Measurements from ENCODE around the gene EIF3A. TPM values are rescaled to one million over a fixed set of nuclear protein-coding genes. Genes with fewer than 3 reads are reported as not detected.

EIF3A gene
- total RNA-seq, 3 donors from 2014 or later = 188 to 194 (median 194) TPM

- peaks cover 44% of the 10 kb centered on the region for H3K4me1 Mint-ChIP-seq (ENCODE audit: low read depth)
- H3K27me3 Mint-ChIP-seq (ENCODE audit: low read depth) = no peaks in the 10 kb centered on the region
- no peaks in the 10 kb centered on the region for H3K9me3 Mint-ChIP-seq
- no peaks in the 10 kb centered on the region for H3K36me3 Mint-ChIP-seq (ENCODE audit: insufficient read depth)
- ATAC-seq = peak; percentile 79
- no peak for DNase-seq
- peak overlapping the region; percentile 53 for H3K4me3 Mint-ChIP-seq
Measured at GRCh38 chr10:119090026-119090795, 9.6 kb upstream of the EIF3A start.

- ATAC-seq = no peak
- peaks cover 39% of the 10 kb centered on the region for H3K4me1 Mint-ChIP-seq (ENCODE audit: low read depth)
- H3K27me3 Mint-ChIP-seq (ENCODE audit: low read depth) = no peaks in the 10 kb centered on the region
- no peaks in the 10 kb centered on the region for H3K9me3 Mint-ChIP-seq
- no peak overlapping the region for H3K4me3 Mint-ChIP-seq
- H3K36me3 Mint-ChIP-seq (ENCODE audit: insufficient read depth) = no peaks in the 10 kb centered on the region
- no peak for DNase-seq
Measured at GRCh38 chr10:119087271-119087882, 6.8 kb upstream of the EIF3A start.

GRCh38 chr10:119084896-119085295 is 4.3 kb upstream of the EIF3A start:
- no peaks in the 10 kb centered on the region for H3K27me3 Mint-ChIP-seq (ENCODE audit: low read depth)
- ATAC-seq (no peak), DNase-seq (no peak)
- H3K4me3 Mint-ChIP-seq = no peak overlapping the region
- H3K4me1 Mint-ChIP-seq (ENCODE audit: low read depth) = peaks cover 21% of the 10 kb centered on the region
- peaks cover 4% of the 10 kb centered on the region for H3K36me3 Mint-ChIP-seq (ENCODE audit: insufficient read depth)
- H3K9me3 Mint-ChIP-seq = no peaks in the 10 kb centered on the region

GRCh38 chr10:119079599-119080520 is 757 bp downstream of the EIF3A start:
- peaks cover 45% of the 10 kb centered on the region for H3K4me1 Mint-ChIP-seq (ENCODE audit: low read depth)

GRCh38 chr10:119078422-119079179 is 2.0 kb downstream of the EIF3A start:
- H3K4me3 Mint-ChIP-seq = peak overlapping the region; percentile 99
- ATAC-seq = no peak

More at GRCh38 chr10:119079599-119080520, 757 bp downstream of the EIF3A start:
- H3K9me3 Mint-ChIP-seq = no peaks in the 10 kb centered on the region
- H3K27me3 Mint-ChIP-seq (ENCODE audit: low read depth) = no peaks in the 10 kb centered on the region
- H3K4me3 Mint-ChIP-seq = peak overlapping the region; percentile 99
- H3K36me3 Mint-ChIP-seq (ENCODE audit: insufficient read depth) = peaks cover 18% of the 10 kb centered on the region
- peak; percentile 55 for DNase-seq
- ATAC-seq = peak; percentile 72 to 76

GRCh38 chr10:119073584-119073983 is 7.0 kb downstream of the EIF3A start:
- ATAC-seq (no peak), DNase-seq (no peak)
- Mint-ChIP-seq H3K4me3 (peak overlapping the region; percentile 1), H3K36me3 (ENCODE audit: insufficient read depth) (peaks cover 35% of the 10 kb centered on the region), H3K9me3 (no peaks in the 10 kb centered on the region), H3K4me1 (ENCODE audit: low read depth) (peaks cover 58% of the 10 kb centered on the region), H3K27me3 (ENCODE audit: low read depth) (no peaks in the 10 kb centered on the region)

More at GRCh38 chr10:119078422-119079179, 2.0 kb downstream of the EIF3A start:
- Mint-ChIP-seq H3K4me1 (ENCODE audit: low read depth) (peaks cover 50% of the 10 kb centered on the region), H3K36me3 (ENCODE audit: insufficient read depth) (peaks cover 18% of the 10 kb centered on the region), H3K9me3 (no peaks in the 10 kb centered on the region), H3K27me3 (ENCODE audit: low read depth) (no peaks in the 10 kb centered on the region)
- DNase-seq = no peak

GRCh38 chr10:119070395-119071165 is 10.0 kb downstream of the EIF3A start:
- ATAC-seq = peak in 1 of 2 donors; percentile 41
- Mint-ChIP-seq H3K9me3 (no peaks in the 10 kb centered on the region), H3K4me1 (ENCODE audit: low read depth) (peaks cover 41% of the 10 kb centered on the region), H3K4me3 (no peak overlapping the region), H3K27me3 (ENCODE audit: low read depth) (no peaks in the 10 kb centered on the region), H3K36me3 (ENCODE audit: insufficient read depth) (peaks cover 48% of the 10 kb centered on the region)
- DNase-seq = no peak

- Mint-ChIP-seq H3K4me3 (no peak overlapping the region), H3K36me3 (ENCODE audit: insufficient read depth) (peaks cover 67% of the 10 kb centered on the region), H3K4me1 (ENCODE audit: low read depth) (peaks cover 16% of the 10 kb centered on the region), H3K27me3 (ENCODE audit: low read depth) (no peaks in the 10 kb centered on the region), H3K9me3 (no peaks in the 10 kb centered on the region)
- ATAC-seq (no peak), DNase-seq (no peak)
Measured at GRCh38 chr10:119061926-119062325, 18.7 kb downstream of the EIF3A start.

GRCh38 chr10:119061352-119061751 is 19.3 kb downstream of the EIF3A start:
- Mint-ChIP-seq H3K4me3 (no peak overlapping the region), H3K36me3 (ENCODE audit: insufficient read depth) (peaks cover 69% of the 10 kb centered on the region), H3K27me3 (ENCODE audit: low read depth) (no peaks in the 10 kb centered on the region), H3K4me1 (ENCODE audit: low read depth) (peaks cover 16% of the 10 kb centered on the region), H3K9me3 (no peaks in the 10 kb centered on the region)
- DNase-seq (no peak), ATAC-seq (no peak)

GRCh38 chr10:119060107-119060506 is 20.5 kb downstream of the EIF3A start:
- Mint-ChIP-seq H3K4me1 (ENCODE audit: low read depth) (peaks cover 15% of the 10 kb centered on the region), H3K27me3 (ENCODE audit: low read depth) (no peaks in the 10 kb centered on the region), H3K4me3 (no peak overlapping the region), H3K36me3 (ENCODE audit: insufficient read depth) (peaks cover 69% of the 10 kb centered on the region), H3K9me3 (no peaks in the 10 kb centered on the region)
- ATAC-seq (no peak), DNase-seq (no peak)

GRCh38 chr10:119059557-119059956 is 21.1 kb downstream of the EIF3A start:
- no peak for ATAC-seq
- DNase-seq = no peak
- H3K36me3 Mint-ChIP-seq (ENCODE audit: insufficient read depth) = peaks cover 64% of the 10 kb centered on the region
- H3K4me1 Mint-ChIP-seq (ENCODE audit: low read depth) = peaks cover 13% of the 10 kb centered on the region
- H3K4me3 Mint-ChIP-seq = no peak overlapping the region
- no peaks in the 10 kb centered on the region for H3K9me3 Mint-ChIP-seq
- H3K27me3 Mint-ChIP-seq (ENCODE audit: low read depth) = no peaks in the 10 kb centered on the region

- DNase-seq = no peak
- H3K36me3 Mint-ChIP-seq (ENCODE audit: insufficient read depth) = peaks cover 60% of the 10 kb centered on the region
- ATAC-seq = no peak
- H3K27me3 Mint-ChIP-seq (ENCODE audit: low read depth) = no peaks in the 10 kb centered on the region
- H3K4me1 Mint-ChIP-seq (ENCODE audit: low read depth) = peaks cover 11% of the 10 kb centered on the region
- no peaks in the 10 kb centered on the region for H3K9me3 Mint-ChIP-seq
- H3K4me3 Mint-ChIP-seq = no peak overlapping the region
Measured at GRCh38 chr10:119058010-119058409, 22.6 kb downstream of the EIF3A start.

GRCh38 chr10:119055472-119055871 is 25.1 kb downstream of the EIF3A start:
- no peaks in the 10 kb centered on the region for H3K9me3 Mint-ChIP-seq
- H3K4me1 Mint-ChIP-seq (ENCODE audit: low read depth) = peaks cover 4% of the 10 kb centered on the region
- no peak for ATAC-seq
- H3K4me3 Mint-ChIP-seq = no peak overlapping the region
- no peaks in the 10 kb centered on the region for H3K27me3 Mint-ChIP-seq (ENCODE audit: low read depth)
- H3K36me3 Mint-ChIP-seq (ENCODE audit: insufficient read depth) = peaks cover 66% of the 10 kb centered on the region
- no peak for DNase-seq

All from activated T-cell treated with anti-CD3 and anti-CD28 coated beads, Interleukin-2, amount 50 U/mL, for 4 hours (primary cell).